K562 (cell line): Measurements from ENCODE around the gene PRM1. TPM values are rescaled to one million over a fixed set of nuclear protein-coding genes. Genes with fewer than 3 reads are reported as not detected.
A peak's percentile ranks its signal among the peaks of the same experiment; 100 is the strongest.

Experiments used
- ATAC-seq: fragments of 200-7000 bp; cut with Tn5 transposase; 3 replicates; pipeline ENCODE4 v1.9.1; 2020; ENCODE audit warnings: moderate library complexity
- BruUV-seq: library from RNA; stranded (reverse); fragments of 400-500 nt; replicated peaks from 2 replicates; lab custom pipeline; 2021; lab: Mats Ljungman, UMichigan
- CTCF ChIA-PET: fragments of 300-600 bp; formaldehyde crosslinking; extraction: SDS; loops from one replicate; lab custom pipeline; 2021; ENCODE audit warnings: low intra/inter-chr PET ratio; lab: Yijun Ruan, JAX
- POLR2A ChIA-PET: fragments of 300-600, 350-650 bp; sonication (Branson Sonifier 250); formaldehyde crosslinking; extraction: SDS; loops from one replicate; lab custom pipeline; 2021; ENCODE audit warnings: antibody characterized with exemption, inconsistent platforms; lab: Yijun Ruan, JAX
- DNase-seq, 4 experiments: peaks; one replicate each; pipeline versions ENCODE4 v3.0.0 to v3.0.0-alpha.2; 2011 to 2018; ENCODE audit warnings: low spot score in 3 of 4, mixed read lengths in 3 of 4; ENCODE audit errors: extremely low read depth in 1 of 4
- FAIRE-seq: peaks from 2 replicates; lab custom pipeline; 2011; peaks lifted over from hg19 to GRCh38; lab: Jason Lieb, UNC
- H2AFZ ChIP-seq: 2 replicates; pipeline ENCODE4 v1.6.0; 2011; ENCODE audit warnings: low read depth, low read length, control low read depth, inconsistent platforms
- H3K27ac ChIP-seq: fragments of 200-600 bp; 3 replicates; pipeline ENCODE4 v1.8.0; 2011; ENCODE audit warnings: low read depth, mild to moderate bottlenecking, control low read depth, inconsistent platforms, low read length, moderate library complexity, mixed read lengths; ENCODE audit errors: extremely low read depth
- H3K27me3 ChIP-seq, 2 experiments: fragments of 300-600 bp in 1 of 2; 2 replicates in 1 of 2; 3 replicates in 1 of 2; pipeline versions ENCODE4 v1.6.0 to v1.8.0; 2011; ENCODE audit warnings: inconsistent platforms in 2 of 2, low read length in 2 of 2, mild to moderate bottlenecking in 1 of 2, mixed read lengths in 1 of 2, moderate library complexity in 1 of 2; ENCODE audit not compliant: control insufficient read depth in 2 of 2, insufficient read depth in 2 of 2
- H3K36me3 ChIP-seq: fragments of 300-600 bp; 3 replicates; pipeline ENCODE4 v1.8.0; 2011; ENCODE audit warnings: mild to moderate bottlenecking, low read length, inconsistent platforms; ENCODE audit not compliant: control insufficient read depth, insufficient read depth
- H3K4me1 ChIP-seq, 2 experiments: fragments of 200-600 bp in 1 of 2; replicated peaks in 1 of 2; 2 replicates in 1 of 2; 3 replicates in 1 of 2; pipeline versions ENCODE4 v1.5.1 to v1.8.0; 2011; ENCODE audit warnings: inconsistent platforms in 2 of 2, low read length in 2 of 2, mild to moderate bottlenecking in 1 of 2, mixed read lengths in 1 of 2, moderate library complexity in 1 of 2; ENCODE audit not compliant: control insufficient read depth in 2 of 2, insufficient read depth in 2 of 2
- H3K4me2 ChIP-seq: 2 replicates; pipeline ENCODE4 v1.6.1; 2011; ENCODE audit warnings: low read length, control low read depth, inconsistent platforms, mixed read lengths; ENCODE audit not compliant: insufficient read depth
- H3K4me3 ChIP-seq: fragments of 200-600 bp; sonication (generic), shearing (Covaris generic); 2 replicates; pipeline ENCODE4 v1.5.1; 2016; ENCODE audit warnings: control low read depth, inconsistent platforms
- H3K79me2 ChIP-seq: fragments of 200-600 bp; 3 replicates; pipeline ENCODE4 v1.8.0; 2011; ENCODE audit warnings: low read length, inconsistent platforms; ENCODE audit not compliant: control insufficient read depth, insufficient read depth
- H3K9ac ChIP-seq, 2 experiments: 2 replicates each; pipeline versions ENCODE4 v1.6.0 to v1.6.1; 2011; ENCODE audit warnings: low read depth in 2 of 2, low read length in 2 of 2, control low read depth in 1 of 2, inconsistent platforms in 1 of 2, mild to moderate bottlenecking in 1 of 2, mixed read lengths in 1 of 2; ENCODE audit not compliant: insufficient read depth in 1 of 2
- H3K9me1 ChIP-seq: one replicate; pipeline ENCODE4 v1.6.0; 2011; ENCODE audit warnings: inconsistent platforms, mild to moderate bottlenecking, low read length, moderate library complexity; ENCODE audit not compliant: control insufficient read depth, insufficient read depth
- H3K9me3 ChIP-seq: replicated peaks from 2 replicates; pipeline ENCODE4 v1.5.1; 2011; ENCODE audit warnings: low read depth, low read length, inconsistent platforms; ENCODE audit not compliant: control insufficient read depth, insufficient read depth
- H4K20me1 ChIP-seq: replicated peaks from 2 replicates; pipeline ENCODE4 v1.6.1; 2011; ENCODE audit warnings: low read length, inconsistent platforms, mixed read lengths; ENCODE audit not compliant: control insufficient read depth, insufficient read depth
- CC2D1A ChIP-seq: fragments of 450-650 bp; IDR thresholded peaks from 2 replicates; pipeline ENCODE4 v1.6.1; 2017; ENCODE audit warnings: mild to moderate bottlenecking
- ETS2 ChIP-seq: IDR thresholded peaks from 2 replicates; pipeline ENCODE4 v1.6.1; 2016; ENCODE audit warnings: borderline replicate concordance, missing genetic modification characterization, mild to moderate bottlenecking, moderate library complexity, missing compliant biosample characterization; ENCODE audit not compliant: poor library complexity, severe bottlenecking
- KDM5B ChIP-seq: fragments of 200-600 bp; sonication (generic); IDR thresholded peaks from 2 replicates; pipeline ENCODE4 v1.6.1; 2012; ENCODE audit warnings: low read depth, mild to moderate bottlenecking, moderate library complexity, low read length, control low read depth, inconsistent platforms; ENCODE audit not compliant: insufficient replicate concordance
- POLR2B ChIP-seq: fragments of 450-650 bp; IDR thresholded peaks from 2 replicates; pipeline ENCODE4 v1.6.1; 2018; ENCODE audit warnings: low read depth; ENCODE audit not compliant: partially characterized antibody
- TBL1XR1 ChIP-seq, 2 experiments: IDR thresholded peaks; 2 replicates each; pipeline ENCODE4 v1.6.1; 2012; ENCODE audit warnings: improper control_type of control experiment in 2 of 2, low read length in 2 of 2, mild to moderate bottlenecking in 1 of 2
- ZFPM2 ChIP-seq: fragments of 250-450 bp; sonication (Bioruptor Pico); IDR thresholded peaks from 2 replicates; pipeline ENCODE4 v1.5.1; 2022; ENCODE audit warnings: mild to moderate bottlenecking
- WGBS: fragments of 100-300 bp; shearing (Covaris generic); methylation state at CpG from one replicate; pipeline ENCODE4 v1.1.6; 2016; ENCODE audit warnings: low coverage, mixed read lengths; ENCODE audit not compliant: insufficient coverage; ENCODE audit errors: missing lambda C conversion rate; 5-methylcytosine and 5-hydroxymethylcytosine counted together
- in situ Hi-C: fragments of 300-500 bp; cut with MboI; formaldehyde crosslinking; loops from 4 replicates; pipeline ENCODE4 v1.15.0; 2018; ENCODE audit warnings: inconsistent platforms, mixed read lengths
- intact Hi-C: fragments of 100-400 bp; cut with micrococcal nuclease; formaldehyde crosslinking; loops from 2 replicates; pipeline ENCODE4 v1.14.2; 2022
- polyA plus RNA-seq, 8 experiments: library from polyadenylated mRNA; depleted of rRNA in 4 of 8; stranded (reverse) in 5 of 8; unstranded in 3 of 8; fragments of >200 nt; fragmentation: Nextera tagmentation in 2 of 8; fragmentation: Illumina TruSeq in 1 of 8; extraction: Ambion mirVana in 2 of 8; extraction: Trizol in 1 of 8; gene quantifications; 2 replicates each; pipeline versions ENCODE4 v1.2.1 to v1.2.3, GENCODE V29; 2011 to 2014; ENCODE audit warnings: inconsistent platforms in 1 of 8, missing spikeins in 1 of 8
- total RNA-seq, 7 experiments: library from RNA; depleted of rRNA in 6 of 7; stranded (reverse); fragments of >200 nt in 6 of 7; fragmentation: Illumina TruSeq in 2 of 7; extraction: Trizol in 2 of 7; gene quantifications; 2 replicates each; pipeline versions ENCODE4 v1.2.1 to v1.2.3, GENCODE V29; 2011 to 2021; ENCODE audit warnings: low replicate concordance in 1 of 7
- TF ChIP-seq, protein P1 (sequence below): sonication (generic); formaldehyde crosslinking; IDR thresholded peaks from 2 replicates; pipeline ENCODE4 v1.8.1; 2023; ENCODE audit warnings: mild to moderate bottlenecking, missing genetic modification reagents
- TF ChIP-seq, protein P2 (sequence below): fragments of 250-450 bp; sonication (Bioruptor Pico); IDR thresholded peaks from 2 replicates; pipeline ENCODE4 v1.8.0; 2021; ENCODE audit warnings: moderate library complexity, mild to moderate bottlenecking, inconsistent platforms
- TF ChIP-seq, protein P3 (sequence below): sonication (generic); formaldehyde crosslinking; IDR thresholded peaks from 2 replicates; pipeline ENCODE4 v1.8.1; 2023; ENCODE audit warnings: mild to moderate bottlenecking, missing genetic modification reagents
- TF ChIP-seq, protein P4 (sequence below): conservative IDR thresholded peaks from 2 replicates; pipeline ENCODE4 v1.6.1; 2011; ENCODE audit warnings: low read depth, mild to moderate bottlenecking, low read length; ENCODE audit not compliant: control insufficient read depth

The PRM1 gene
- total and polyA plus RNA-seq, 9 of the 15 experiments (the other 6 are each of a cell fraction or from before 2014, with no cell fraction given) = not detected

DNA sequence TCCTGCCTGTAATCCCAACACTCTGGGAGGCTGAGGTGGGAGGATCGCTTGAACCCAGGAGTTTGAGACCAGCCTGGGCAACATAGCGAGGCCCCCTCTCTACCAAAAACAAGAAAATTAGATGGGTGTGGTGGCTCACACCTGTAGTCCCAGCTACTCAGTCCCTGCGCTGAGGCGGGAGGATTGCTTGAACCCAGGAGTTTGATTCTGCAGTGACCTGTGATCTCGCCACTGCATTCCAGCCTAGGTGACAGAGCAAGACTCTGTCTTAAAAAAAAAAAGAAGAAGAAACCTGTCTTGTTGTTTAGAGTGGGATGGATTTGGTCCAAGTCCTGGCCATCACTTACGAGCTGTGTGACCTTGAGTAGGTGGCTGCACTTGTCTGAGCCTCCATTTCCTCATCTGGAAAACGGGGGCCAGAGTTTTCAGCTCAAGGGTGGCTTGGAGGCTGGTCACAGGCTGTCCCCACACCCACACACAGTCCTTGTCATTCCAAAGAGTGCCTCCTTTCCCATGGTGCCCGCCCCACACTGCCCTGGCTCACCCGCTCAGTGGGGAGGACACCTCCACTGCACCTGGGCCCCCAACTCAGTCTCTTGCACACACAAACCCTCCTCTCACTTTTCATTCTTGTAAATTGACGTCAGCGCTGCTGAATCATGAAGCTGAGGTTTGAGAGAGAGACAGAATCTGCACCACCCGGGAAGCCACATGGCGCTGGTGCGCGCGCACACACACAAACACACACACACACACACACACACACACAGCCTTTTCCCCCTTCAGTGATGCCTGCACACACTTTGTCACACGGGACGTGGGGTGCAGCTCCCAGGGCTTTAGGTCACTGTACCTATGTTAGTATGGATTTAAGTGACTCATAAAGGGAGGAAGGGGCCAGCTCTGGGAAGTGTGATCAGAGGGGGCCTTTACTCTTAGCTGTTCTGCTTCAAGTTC lies 29.3 kb downstream of the PRM1 start (continued):
- TF ChIP-seq, protein P1, sequence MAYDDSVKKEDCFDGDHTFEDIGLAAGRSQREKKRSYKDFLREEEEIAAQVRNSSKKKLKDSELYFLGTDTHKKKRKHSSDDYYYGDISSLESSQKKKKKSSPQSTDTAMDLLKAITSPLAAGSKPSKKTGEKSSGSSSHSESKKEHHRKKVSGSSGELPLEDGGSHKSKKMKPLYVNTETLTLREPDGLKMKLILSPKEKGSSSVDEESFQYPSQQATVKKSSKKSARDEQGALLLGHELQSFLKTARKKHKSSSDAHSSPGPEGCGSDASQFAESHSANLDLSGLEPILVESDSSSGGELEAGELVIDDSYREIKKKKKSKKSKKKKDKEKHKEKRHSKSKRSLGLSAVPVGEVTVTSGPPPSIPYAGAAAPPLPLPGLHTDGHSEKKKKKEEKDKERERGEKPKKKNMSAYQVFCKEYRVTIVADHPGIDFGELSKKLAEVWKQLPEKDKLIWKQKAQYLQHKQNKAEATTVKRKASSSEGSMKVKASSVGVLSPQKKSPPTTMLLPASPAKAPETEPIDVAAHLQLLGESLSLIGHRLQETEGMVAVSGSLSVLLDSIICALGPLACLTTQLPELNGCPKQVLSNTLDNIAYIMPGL = no peak

DNA sequence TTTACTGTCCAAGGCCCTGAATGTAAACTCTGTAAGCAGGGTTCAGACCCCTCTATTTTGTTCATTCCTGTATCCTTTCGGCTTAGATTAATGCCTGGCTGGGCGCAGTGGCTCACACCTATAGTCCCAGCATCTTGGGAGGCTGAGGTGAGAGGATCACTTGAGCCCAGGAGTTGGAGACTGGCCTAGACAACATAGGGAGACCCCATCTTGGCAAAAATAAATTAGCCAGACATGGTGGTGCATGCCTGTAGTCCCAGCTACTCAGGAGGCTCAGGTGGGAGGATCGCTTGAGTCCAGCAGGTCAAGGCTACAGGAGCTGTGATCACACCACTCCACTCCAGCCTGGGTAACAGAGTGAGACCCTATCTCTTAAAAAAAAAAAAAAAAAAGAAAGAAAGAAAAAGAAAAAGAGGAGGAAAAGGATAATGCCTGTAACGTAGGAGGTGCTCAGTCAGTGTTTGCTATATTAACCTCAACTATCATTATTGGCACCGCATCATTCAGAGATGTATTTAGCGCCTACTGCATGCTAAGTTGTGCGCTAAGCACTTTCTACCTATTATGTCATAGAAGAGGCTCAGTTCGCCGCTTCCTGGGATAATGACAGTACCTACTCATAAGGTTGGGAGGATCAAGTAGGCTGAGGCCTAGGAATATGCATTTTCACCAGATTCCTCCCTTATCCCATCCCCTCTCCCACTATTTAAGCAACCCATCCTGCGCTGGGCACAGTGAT lies 30.2 kb downstream of the PRM1 start:
- FAIRE-seq (no peak), ATAC-seq (no peak), DNase-seq (no peak)
- no peak overlapping the region for H3K9ac ChIP-seq
- no peak overlapping the region for H2AFZ ChIP-seq
- 90% methylated on average over 10 of the region's 10 CpGs for WGBS
- in situ Hi-C loops (no loop called here), intact Hi-C loops (loop anchor here (10.0 kb wide), 2 partner anchors 46 to 116 kb away; no protein-coding TSS in a partner anchor)
- H3K9me3 ChIP-seq = no peaks in the 10 kb centered on the region
- peaks cover 30 to 38% of the 10 kb centered on the region in 2 experiments; a peak in 4 of 5 replicates for H3K4me1 ChIP-seq
- ChIA-PET POLR2A (interaction anchor here (0.7 to 2.1 kb wide), 6 partner anchors 8 to 279 kb away, joined by 3 to 9 read pairs (median 4); no protein-coding TSS in a partner anchor), CTCF (no interaction called here)
- no peaks in the 10 kb centered on the region for H3K9me1 ChIP-seq
- BruUV-seq = no TSS peak
- peaks cover 25% of the 10 kb centered on the region; the same call in 1 of the 3 replicates for H3K36me3 ChIP-seq
- H3K27ac ChIP-seq = no peak overlapping the region
- no peak overlapping the region for H3K4me3 ChIP-seq
- no peaks in the 10 kb centered on the region; the same call in 1 of the 2 replicates for H4K20me1 ChIP-seq
- H3K27me3 ChIP-seq = no peaks in the 10 kb centered on the region
- H3K4me2 ChIP-seq = no peak overlapping the region
- peaks cover 33% of the 10 kb centered on the region for H3K79me2 ChIP-seq
- TF ChIP-seq, protein P2, sequence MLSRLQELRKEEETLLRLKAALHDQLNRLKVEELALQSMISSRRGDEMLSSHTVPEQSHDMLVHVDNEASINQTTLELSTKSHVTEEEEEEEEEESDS (CRISPR knock-in tag) = no peak
- TF ChIP-seq KDM5B (peak; percentile 5), CC2D1A (no peak), ZFPM2 (no peak), ETS2 (tag) (no peak), TBL1XR1 (IDR thresholded peaks at IDR 0.05; ENCODE audit: low read length in 2 of 2) (no peak), POLR2B (peak; percentile 17)
- TF ChIP-seq, protein P3, sequence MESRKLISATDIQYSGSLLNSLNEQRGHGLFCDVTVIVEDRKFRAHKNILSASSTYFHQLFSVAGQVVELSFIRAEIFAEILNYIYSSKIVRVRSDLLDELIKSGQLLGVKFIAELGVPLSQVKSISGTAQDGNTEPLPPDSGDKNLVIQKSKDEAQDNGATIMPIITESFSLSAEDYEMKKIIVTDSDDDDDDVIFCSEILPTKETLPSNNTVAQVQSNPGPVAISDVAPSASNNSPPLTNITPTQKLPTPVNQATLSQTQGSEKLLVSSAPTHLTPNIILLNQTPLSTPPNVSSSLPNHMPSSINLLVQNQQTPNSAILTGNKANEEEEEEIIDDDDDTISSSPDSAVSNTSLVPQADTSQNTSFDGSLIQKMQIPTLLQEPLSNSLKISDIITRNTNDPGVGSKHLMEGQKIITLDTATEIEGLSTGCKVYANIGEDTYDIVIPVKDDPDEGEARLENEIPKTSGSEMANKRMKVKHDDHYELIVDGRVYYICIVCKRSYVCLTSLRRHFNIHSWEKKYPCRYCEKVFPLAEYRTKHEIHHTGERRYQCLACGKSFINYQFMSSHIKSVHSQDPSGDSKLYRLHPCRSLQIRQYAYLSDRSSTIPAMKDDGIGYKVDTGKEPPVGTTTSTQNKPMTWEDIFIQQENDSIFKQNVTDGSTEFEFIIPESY = peak; percentile 94
- TF ChIP-seq, protein P4, sequence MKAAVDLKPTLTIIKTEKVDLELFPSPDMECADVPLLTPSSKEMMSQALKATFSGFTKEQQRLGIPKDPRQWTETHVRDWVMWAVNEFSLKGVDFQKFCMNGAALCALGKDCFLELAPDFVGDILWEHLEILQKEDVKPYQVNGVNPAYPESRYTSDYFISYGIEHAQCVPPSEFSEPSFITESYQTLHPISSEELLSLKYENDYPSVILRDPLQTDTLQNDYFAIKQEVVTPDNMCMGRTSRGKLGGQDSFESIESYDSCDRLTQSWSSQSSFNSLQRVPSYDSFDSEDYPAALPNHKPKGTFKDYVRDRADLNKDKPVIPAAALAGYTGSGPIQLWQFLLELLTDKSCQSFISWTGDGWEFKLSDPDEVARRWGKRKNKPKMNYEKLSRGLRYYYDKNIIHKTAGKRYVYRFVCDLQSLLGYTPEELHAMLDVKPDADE = no peak
